HG03066 (cell line): ENCODE results near the gene EVC2.

Source experiments
- ATAC-seq: cut with Tn5 transposase; IDR thresholded peaks from one replicate; pipeline ENCODE4 v1.9.1; 2021; ENCODE audit warnings: low read depth; ENCODE audit not compliant: unreplicated experiment

The EVC2 gene

DNA sequence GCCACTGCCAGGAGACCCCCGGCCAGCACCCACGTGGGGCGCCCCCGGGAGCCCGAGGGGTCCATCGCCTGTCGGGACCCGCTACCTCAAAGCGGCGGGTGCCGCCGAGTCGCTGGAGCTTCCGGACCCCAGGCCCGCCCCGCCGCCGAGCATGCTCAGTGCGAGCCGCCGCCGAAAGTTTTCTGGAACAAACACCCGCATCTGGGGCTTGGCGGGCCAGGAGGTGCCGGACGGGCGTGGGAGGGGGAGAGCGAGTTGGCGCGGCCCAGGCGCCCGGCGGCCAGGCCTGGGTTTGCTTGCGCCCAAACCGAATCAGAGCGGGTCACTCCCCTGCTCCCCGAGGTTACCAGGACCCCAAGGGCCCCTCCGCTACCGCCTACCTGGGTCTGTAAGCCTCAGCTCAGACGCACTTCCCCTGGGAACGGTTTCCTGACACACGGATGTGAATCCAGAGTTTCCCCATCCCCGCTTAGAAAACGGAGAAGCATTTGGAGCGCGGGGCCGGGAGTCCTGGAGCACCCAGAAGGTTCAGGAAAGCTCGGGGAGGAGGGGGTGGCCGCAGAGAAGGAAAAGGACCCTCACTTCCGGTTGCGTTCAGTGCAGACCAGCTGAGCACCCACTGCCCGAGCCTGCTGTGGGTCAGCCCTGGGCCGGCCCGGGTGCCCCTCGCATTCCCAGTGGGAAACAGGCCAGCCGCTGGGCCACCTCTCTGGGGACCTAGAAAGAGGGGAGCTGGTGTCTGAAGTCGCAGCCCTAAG, at the start of gene EVC2:
TSS of gene EVC2 (minus strand) at position 111 of the 758 bp plus-strand sequence. CDS start at position 65, 46 bp downstream.
- ATAC-seq: no peak

DNA sequence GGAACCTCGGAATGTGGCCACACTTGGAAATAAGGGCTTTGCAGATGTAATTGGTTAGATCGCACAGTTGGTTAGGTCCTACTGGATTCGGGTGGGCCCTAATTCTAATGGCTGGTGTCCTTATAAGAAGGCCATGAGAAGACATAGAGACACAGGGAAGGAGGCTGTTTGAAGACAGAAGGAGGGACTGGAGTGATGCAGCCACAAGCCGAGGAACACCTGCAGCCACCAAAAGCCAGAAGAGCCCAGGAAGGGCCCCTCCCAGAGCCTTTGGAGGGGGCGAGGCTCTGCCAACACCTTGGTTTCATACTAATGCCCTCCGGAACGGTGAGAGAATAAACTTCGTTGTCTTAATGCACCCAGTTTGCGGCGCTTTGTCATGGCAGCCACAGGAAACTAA, 49.6 kb upstream of the EVC2 start:
- ATAC-seq: no peak

DNA sequence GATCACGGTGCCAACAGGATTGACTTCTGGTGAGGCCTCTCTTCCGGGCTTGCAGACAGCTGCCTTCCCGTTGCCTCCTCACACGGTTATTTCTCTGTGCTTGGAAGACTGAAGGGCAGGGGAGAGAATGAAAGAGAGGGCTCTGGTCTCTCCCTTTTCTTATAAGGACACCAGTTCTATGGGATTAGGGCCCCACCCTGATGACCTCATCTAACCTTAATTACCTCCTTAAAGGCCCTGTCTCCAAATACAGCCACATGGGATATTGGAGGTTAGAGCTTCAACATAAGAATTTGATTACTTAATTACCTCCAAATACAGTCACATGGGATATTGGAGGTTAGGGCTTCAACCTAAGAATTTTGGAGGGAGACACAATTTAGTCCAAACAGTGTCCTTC, 49.2 kb upstream of the EVC2 start:
- no peak for ATAC-seq

GRCh38 chr4:5757091-5757490, 48.7 kb upstream of the EVC2 start:
- no peak for ATAC-seq

DNA sequence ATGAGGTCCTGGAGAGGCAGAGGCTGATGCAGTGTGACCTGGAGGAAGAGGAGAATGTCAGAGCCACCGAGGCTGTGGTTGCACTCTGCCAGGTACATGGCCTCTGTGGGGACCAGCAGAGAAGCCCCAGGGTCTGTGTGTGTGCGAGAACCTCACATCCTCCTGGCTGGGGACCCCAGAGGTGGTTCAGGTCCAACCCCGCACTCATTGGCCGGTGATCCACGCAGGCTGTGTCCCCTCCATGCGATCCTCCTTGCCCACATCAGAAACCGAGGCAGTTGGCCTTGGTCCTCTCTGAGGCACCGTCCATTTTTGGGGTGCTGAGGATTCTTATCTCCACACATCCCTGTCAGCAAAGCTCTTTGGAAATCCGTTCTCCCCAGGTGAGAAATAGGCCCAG, 47.9 kb upstream of the EVC2 start:
- no peak for ATAC-seq

DNA sequence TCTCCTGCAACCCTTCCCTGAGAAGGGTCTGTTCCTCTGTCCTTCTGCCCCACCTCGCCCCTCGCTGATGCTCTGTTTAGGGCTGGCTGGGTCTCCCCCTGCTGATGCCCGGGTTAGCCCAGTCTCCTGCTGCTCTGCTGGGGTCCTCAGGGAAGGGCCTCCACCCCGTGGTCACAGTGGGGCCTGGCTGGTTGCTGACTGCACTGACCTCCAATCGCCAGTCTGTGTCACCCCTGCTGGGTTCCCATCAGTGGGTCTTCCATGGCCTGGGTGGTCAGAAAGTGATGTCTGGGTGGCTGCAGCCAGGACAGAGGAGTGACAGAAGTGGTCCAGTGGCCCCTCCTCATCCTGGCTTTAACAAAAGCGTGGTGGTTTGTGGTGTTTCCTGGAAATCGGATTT, 47.3 kb upstream of the EVC2 start:
- no peak for ATAC-seq

DNA sequence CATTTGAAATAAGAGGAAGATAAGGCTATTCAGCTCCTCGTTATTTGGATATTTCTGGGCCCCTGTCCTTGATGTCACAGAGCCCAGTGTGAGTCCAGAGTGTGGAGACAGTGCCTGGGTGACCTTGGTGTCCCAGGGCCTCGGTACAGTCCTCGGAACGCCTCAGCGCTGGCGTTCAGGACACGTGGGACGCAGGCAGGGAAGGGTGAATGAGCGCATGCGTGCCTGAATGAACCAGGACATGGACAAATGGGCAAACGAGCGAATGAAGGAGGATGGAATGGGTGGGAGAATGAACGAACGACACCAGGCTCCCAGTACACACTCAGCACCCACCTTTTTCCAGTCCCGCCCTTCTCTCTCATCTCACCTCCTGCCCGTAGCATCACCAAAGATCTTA, 46.8 kb upstream of the EVC2 start:
- no peak for ATAC-seq

DNA sequence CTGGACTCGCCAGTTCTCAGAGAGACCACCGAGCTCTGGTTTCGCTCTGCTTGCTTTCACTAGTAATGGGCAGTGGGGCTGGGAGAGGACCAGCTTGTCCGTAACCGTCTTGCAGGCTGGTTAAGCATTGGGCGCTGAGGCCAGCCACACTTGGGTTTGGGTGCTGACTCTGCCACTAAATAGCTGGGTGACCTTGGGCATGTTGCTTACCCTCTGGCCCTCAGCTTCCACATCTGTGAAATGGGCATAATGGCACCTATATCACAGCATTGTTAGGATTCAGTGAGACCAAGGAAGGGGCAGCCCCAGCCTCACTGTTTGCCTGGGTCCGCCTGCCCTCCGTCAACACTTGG, 46.1 kb upstream of the EVC2 start:
- ATAC-seq: no peak

DNA sequence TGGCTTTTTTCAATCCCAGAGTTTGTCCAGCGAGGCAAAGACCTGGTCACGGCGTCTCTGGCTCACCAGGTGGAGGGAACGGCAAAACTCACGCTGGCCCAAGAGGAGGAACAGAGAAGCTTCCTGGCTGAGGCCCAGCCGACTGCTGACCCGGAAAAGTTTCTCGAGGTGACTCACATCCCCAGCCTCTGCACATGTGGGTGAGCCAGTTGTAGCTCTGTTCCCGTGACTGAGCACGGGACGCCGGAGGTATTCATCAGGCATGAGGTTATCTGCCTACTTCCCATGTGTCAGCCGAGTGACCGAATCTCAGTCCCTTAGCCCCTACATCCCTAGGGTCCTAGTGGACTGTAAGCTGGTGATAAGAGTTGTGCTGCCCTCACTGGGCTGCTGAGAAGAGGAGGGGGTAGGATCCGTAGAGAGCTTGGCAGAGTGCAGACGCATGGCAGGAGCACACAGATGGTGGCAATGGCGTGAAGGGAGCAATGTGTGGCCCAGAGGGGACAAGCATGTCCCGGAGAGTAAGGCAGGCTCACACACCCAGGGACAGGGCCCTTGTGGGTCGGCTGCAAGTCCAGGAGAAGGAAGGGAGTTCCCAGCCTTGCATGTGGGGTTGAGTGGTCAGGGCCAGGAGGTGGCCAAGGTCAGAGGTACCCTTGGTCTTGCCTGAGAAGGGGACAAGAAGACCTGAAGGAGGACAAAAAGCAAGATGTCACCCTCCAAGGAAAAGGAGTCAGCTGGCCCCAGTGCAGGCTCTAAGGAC, 45.6 kb upstream of the EVC2 start:
- ATAC-seq: no peak

DNA sequence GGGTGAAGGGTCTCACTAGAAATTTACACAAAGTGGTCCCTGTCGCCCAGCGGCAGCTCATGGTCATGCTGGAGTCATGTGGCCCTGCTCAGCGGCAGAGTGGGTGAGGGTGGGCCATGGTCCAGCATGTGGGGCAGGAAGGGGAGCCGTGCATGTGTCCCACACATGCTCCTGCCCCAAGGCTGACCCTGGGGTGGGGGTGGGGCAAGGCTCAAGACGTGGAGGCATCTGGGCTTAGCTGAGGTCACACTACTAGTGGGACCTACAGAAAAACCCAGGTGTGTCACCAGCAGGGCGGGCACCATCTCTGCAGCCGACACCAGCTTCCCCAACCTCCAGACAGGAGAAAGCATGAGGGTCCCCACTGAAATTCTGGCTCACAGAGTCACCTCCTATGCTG, 45.0 kb upstream of the EVC2 start:
- ATAC-seq: no peak

GRCh38 chr4:5752376-5753184, 44.2 kb upstream of the EVC2 start:
- no peak for ATAC-seq

GRCh38 chr4:5751666-5752375, 43.5 kb upstream of the EVC2 start:
- no peak for ATAC-seq

- no peak for ATAC-seq
Observed at GRCh38 chr4:5750946-5751665, 42.7 kb upstream of the EVC2 start.

DNA sequence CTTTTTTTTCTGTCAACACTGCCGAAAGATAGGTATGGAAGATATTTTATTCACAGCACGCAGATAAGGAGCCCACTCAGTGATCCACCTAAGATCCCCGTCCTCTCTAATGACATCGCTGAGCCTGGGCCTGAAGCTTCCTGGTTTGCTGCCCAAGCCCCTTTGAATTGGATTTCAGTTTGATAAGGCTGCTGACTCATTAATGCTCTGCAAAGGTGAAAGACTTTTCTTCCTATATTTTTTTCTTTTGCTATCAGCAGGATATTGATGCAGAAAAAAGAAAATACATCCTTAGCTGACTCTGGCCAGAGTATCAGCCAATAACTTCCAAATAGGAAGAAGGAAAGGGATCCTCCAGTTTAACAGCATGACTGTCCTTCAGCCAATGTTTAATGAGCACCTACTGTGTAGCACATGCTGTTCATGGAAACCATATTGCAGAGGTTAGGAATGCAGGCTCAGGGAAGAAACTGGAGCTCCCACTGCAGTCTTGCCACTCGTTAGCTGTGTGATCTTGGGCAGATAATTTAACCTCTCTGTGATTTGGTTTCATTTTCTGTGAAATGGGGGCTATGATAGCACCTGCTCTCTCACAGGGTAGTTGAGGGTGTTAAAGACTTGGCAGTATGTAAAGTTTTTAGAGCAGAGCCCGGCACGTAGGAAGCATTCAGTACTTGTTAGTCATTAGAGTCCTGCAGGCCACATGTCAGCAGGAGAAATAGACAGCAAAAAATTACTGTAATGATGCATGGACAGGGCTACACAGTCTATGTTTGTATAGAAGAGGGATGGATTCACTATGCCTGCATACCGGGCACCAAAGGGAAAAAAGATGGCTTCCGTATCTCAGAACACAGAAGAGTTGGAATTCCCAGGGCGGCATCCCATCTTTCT, 41.9 kb upstream of the EVC2 start:
- no peak for ATAC-seq

GRCh38 chr4:5749568-5749967, 41.2 kb upstream of the EVC2 start:
- ATAC-seq: no peak

DNA sequence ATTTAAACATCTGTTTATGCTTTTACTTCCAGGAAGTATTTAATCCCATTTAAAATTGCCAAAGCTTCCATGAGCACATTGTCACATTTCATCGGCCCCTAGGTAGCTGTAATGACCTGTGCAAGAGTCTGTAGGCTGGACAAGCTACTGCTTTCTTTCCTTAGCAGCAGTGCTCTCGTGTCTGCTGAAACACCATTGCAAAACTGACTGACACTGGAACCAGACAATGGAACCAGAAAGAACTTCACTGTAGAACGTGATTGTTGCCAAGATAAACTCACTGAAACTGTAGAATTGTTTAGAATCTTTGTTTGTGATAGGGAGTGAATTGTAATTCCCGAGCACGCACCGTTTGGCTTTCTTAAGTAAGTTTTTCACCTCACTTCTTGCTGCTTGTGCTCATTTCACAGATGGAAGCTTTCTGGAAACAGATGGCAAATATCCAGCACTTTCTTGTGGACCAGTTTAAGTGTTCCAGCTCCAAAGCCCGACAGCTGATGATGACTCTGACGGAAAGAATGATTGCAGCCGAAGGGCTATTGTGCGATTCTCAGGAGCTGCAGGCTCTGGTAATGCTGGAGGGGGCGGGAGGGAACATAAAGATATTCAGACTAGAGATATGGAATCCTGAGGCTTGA, 39.5 kb upstream of the EVC2 start:
- ATAC-seq: no peak

GRCh38 chr4:5746829-5747737, 38.7 kb upstream of the EVC2 start:
- ATAC-seq: no peak

GRCh38 chr4:5746250-5746649, 37.9 kb upstream of the EVC2 start:
- ATAC-seq: no peak
